ENCODE measurements around the gene DNMT3B.
"Not testable (repeated sequence)": the region's sequence is repeated elsewhere in the genome, so short reads cannot be mapped to it uniquely, and the experiment has no call there.

DNMT3B gene

DNA sequence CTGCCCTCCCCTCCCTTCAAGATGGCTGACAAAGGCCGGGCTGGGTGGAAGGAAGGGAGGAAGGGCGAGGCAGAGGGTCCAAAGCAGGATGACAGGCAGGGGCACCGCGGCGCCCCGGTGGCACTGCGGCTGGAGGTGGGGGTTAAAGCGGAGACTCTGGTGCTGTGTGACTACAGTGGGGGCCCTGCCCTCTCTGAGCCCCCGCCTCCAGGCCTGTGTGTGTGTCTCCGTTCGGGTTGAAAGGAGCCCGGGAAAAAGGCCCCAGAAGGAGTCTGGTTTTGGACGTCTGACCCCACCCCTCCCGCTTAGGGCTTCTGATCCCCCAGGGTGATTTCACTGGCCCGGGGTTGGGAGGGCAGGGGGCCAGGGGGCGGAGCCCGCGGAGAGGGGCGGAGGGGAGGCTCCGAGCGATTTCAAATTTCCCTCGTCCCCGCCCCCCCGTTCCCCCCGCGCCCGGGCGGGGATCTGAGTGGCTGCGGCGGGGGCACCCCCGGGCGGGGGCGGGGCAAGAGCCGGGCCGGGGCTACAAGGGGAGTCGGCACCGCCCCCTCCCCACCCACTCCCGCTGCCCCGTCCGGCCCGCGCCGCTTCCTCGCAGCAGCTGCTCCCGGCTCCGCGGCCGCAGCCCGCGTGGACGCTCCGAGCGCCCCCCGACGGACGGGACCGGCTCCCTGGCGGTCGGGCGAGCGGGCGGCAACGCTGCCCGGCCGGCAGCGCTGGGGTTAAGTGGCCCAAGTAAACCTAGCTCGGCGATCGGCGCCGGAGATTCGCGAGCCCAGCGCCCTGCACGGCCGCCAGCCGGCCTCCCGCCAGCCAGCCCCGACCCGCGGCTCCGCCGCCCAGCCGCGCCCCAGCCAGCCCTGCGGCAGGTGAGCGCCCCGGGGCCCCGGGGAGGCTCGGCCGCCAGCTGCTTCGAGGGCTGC, at the start of gene DNMT3B:
DNMT3B (plus strand) TSS at position 555 of the 923 bp plus-strand sequence. CDS start 17,939 bp downstream, outside the sequence.
- peak; percentile 78 for DNase-seq

DNA sequence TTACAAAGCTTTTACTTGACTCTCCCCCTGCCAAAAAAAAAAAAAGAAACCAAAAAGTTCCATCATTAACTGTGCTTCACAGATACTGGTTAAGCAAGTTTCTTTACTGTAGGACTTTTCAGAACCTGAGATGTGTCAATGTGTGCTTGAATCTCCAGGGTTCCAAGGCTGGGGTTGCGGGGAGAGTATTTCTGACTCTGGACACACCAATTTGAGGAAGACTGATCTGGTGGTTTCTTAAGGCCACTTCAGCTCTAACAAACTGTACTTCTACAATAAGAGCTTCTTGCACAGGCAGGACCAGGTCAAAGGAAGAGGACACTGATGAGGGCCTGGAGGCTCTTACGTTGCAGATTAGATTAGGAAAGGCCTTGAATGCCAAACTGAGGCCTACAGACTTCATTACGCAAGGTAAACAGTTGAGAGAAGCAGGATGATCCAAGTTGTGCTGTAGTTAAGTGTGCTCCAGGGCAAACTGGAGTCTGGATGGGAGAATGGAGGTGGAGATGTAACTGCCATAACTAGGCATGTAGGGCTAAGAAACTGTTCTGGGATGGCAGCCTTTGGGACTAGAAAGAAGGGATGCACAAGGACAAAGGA, 43.3 kb upstream of the DNMT3B start:
- DNase-seq, result no peak

- no peak for DNase-seq
These were observed 34.5 kb upstream of the DNMT3B start for GRCh38 chr20:32727683-32728082.

DNA sequence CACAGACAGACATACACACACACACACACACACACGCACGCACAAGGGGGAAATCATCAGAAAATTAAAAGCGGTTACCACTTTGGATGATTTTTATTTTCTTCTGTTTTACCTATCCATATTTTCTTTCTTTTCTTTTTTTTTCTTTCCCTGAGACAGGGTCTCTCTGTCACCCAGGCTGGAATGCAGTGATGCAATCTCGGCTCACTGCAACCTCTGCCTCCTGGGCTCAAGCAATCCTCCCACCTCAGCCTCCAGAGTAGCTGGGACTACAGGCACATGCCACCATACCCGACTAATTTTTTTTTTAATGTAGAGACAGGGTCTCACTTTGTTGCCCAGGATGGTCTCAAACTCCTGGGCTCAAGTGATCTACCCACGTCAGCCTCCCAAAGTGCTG, 33.8 kb upstream of the DNMT3B start:
- not testable (repeated sequence) for DNase-seq

DNA sequence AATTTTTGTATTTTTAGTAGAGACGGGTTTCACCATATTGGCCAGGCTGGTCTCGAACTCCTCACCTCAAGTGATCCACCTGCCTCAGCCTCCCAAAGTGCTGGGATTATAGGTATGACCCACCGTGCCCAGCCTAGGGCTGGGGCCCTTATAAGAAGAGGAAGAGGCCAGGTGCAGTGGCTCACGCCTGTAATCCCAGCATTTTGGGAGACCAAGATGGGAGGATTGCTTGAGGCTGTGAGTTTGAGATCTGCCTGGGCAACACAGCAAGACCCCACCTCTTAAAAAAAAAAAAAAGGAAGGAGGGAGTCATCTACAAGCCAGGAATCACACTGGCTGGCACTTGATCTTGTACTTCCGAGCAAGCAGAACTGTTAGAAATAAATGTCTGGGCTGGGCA, 32.9 kb upstream of the DNMT3B start:
- DNase-seq, result not testable (repeated sequence)

GRCh38 chr20:32731882-32732266, 30.3 kb upstream of the DNMT3B start:
- no peak for DNase-seq

GRCh38 chr20:32737371-32738223, 24.6 kb upstream of the DNMT3B start:
- peak; percentile 62 for DNase-seq

DNA sequence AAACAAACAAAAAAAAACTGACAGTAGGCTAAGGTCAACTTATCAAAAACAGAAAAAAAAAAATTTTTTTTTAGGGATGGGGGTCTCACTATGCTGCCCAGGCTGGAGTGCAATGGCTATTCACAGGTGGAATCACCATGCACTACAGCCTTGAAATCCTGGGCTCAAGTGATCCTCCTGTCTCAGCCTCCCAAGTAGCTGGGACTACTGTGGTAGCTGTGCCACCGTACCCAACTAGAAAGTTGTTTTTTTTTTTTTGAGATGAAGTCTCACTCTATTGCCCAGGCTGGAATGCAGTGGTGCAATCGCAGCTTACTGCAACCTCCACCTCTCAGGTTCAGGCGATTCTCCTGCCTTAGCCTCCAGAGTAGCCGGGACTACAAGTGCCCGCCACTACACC, 21.0 kb upstream of the DNMT3B start:
- DNase-seq, result no peak

GRCh38 chr20:32742322-32743236, 19.6 kb upstream of the DNMT3B start:
- peak; percentile 20 for DNase-seq

DNA sequence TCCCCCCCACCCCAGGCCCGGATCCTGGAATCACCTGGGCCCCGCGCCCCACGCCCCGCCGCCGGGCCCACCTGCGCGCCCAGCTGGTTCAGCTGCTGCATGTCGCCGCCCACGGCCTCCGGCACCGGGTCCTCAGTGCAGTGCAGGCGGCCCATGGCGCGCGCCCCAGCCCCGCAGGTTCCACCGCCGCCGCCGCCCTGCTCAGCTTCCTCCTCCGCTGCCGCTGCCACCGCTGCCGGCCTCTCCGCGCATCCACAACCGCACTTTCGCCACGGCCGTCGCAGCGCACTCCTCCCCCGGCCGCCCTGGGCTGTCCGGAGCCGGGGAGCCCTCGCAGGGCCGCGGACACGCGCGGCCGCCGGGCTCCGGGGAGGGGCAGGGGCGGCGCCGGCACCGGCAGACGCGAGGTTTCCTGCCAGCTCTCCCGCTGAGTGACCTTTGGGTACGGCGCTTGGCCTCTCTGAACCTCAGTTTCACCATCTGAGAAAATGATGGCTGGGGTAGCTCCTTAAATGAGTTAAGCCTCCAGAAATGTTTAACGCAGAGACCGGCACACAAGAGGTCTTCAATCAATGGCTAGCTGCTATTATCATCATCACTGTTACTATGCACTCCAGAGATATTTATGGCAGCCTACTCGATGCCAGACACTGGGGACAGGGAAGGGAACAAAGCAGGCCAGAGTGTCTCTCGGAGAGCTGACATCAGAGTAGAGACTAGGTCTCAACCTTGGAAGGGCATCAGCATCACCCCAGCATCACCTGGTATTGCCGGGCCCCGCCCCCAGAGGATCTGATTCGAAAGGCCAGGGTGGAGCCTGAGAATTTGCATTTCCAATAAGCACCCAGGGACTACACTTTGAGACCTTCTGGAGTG, 18.7 kb upstream of the DNMT3B start, which contains the start of gene COMMD7:
COMMD7 (minus strand) TSS at position 231 of the 876 bp plus-strand sequence; CDS start at position 155, 76 bp downstream.
- peak; percentile 74 for DNase-seq

- no peak for DNase-seq
These were observed 12.1 kb upstream of the DNMT3B start for GRCh38 chr20:32749914-32750637.

- DNase-seq, result no peak
These were observed 10.9 kb upstream of the DNMT3B start for GRCh38 chr20:32751293-32751692.

- DNase-seq, result no peak
These were observed 10.3 kb upstream of the DNMT3B start for GRCh38 chr20:32751702-32752457.

- DNase-seq, result no peak
These were observed 9.5 kb upstream of the DNMT3B start for GRCh38 chr20:32752458-32753250.

GRCh38 chr20:32753731-32754130, 8.5 kb upstream of the DNMT3B start:
- no peak for DNase-seq

DNA sequence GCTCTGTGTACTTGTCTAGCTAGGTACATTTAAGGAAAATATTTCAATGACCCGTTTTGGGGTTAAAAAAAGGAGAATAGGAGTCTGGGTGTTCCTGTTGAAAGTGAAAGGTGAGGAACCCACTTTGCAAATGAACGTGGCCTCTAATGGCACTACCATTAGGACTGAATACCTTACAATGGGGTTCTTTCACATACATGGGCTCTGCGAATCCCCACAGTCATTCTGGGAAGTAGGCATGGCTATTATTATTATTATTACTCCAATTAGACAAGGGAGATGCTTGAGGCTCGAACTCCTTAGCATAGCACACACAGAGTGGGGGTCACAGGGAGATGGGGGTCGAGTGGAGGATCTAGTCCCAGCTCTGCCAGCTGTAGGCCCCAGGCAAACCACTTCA, 6.0 kb upstream of the DNMT3B start:
- DNase-seq, result no peak

DNA sequence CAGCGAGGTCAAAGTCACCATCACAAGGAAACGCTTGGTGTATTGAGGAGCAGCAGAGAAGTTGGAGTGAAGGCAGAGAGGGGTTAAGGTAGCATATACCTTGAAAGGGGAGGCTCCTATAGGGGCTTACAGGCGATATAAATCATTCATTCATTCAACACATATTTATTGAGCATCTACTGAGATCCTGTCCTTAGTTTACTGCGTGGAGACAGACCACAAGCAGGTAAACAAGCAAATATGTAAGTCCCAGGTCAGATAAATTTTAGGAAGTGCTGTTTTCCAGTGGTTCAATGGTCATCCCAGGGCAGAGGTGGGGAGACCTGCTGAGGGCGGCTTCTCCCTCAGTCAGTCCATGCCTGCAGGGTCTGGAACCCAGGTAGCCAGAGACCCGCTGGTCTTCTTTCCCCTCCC, 761 bp upstream of the DNMT3B start:
- no peak for DNase-seq

- no peak for DNase-seq
These were observed 593 bp downstream of the DNMT3B start for GRCh38 chr20:32762754-32763201.

All from CD4-positive, alpha-beta T cell treated with Interleukin-12 subunit alpha and Interleukin-12 subunit beta, for 1 hour (primary cell).